22Rv1 (cell line): ENCODE results near the gene USP19.

ENCODE experiments used
- ZFX ChIP-seq: fragments of 450-650 bp; IDR thresholded peaks from 2 replicates; pipeline ENCODE4 v1.6.1; 2017; ENCODE audit warnings: antibody characterized with exemption, borderline replicate concordance
- TF ChIP-seq, protein P1 (sequence below): fragments of 450-650 bp; IDR thresholded peaks from 2 replicates; pipeline ENCODE4 v1.5.1; 2017; ENCODE audit warnings: mild to moderate bottlenecking

DNA sequence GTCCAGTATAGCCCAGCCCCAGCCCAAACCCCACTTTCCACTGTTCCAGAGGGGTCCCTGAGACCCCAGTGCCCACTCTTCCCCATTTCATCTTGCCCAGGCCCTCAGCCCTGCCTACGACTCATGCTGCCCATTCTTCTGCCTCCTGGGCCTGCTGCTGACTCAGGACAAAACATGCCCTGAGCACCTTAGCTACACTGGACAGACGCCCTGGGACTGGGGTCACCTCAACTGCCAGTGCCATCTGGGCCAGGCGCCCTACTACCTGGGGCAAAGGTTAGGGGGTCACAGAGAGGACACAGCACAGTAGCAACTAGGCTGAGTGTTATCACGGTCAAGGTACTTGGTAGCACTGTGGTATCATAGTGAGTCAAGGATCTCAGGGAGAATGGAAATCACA lies 14.9 kb upstream of the USP19 start:
- TF ChIP-seq, protein P1, sequence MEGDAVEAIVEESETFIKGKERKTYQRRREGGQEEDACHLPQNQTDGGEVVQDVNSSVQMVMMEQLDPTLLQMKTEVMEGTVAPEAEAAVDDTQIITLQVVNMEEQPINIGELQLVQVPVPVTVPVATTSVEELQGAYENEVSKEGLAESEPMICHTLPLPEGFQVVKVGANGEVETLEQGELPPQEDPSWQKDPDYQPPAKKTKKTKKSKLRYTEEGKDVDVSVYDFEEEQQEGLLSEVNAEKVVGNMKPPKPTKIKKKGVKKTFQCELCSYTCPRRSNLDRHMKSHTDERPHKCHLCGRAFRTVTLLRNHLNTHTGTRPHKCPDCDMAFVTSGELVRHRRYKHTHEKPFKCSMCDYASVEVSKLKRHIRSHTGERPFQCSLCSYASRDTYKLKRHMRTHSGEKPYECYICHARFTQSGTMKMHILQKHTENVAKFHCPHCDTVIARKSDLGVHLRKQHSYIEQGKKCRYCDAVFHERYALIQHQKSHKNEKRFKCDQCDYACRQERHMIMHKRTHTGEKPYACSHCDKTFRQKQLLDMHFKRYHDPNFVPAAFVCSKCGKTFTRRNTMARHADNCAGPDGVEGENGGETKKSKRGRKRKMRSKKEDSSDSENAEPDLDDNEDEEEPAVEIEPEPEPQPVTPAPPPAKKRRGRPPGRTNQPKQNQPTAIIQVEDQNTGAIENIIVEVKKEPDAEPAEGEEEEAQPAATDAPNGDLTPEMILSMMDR, result no peak
- TF ChIP-seq ZFX, result no peak
